HG03457 (cell line): ENCODE data around the gene KCNK16.

Experiments
- ATAC-seq: cut with Tn5 transposase; IDR thresholded peaks from one replicate; pipeline ENCODE4 v1.9.1; 2021; ENCODE audit warnings: moderate number of reproducible peaks; ENCODE audit not compliant: unreplicated experiment

The KCNK16 gene

GRCh38 chr6:39322306-39322850 lies at the start of gene KCNK16:
Gene KCNK16 (minus strand): TSS chr6:39322702. CDS start chr6:39322540, 162 bp downstream.
- no peak for ATAC-seq

- ATAC-seq, result no peak
Observed at GRCh38 chr6:39370390-39370789, 47.9 kb upstream of the KCNK16 start.

GRCh38 chr6:39369987-39370386 lies 47.5 kb upstream of the KCNK16 start:
- no peak for ATAC-seq

- ATAC-seq, result no peak
Observed at GRCh38 chr6:39367700-39368099, 45.2 kb upstream of the KCNK16 start.

- no peak for ATAC-seq
Observed at GRCh38 chr6:39366931-39367618, 44.6 kb upstream of the KCNK16 start.

GRCh38 chr6:39365281-39366074 lies 43.0 kb upstream of the KCNK16 start:
- ATAC-seq, result no peak

- no peak for ATAC-seq
Observed at GRCh38 chr6:39363280-39363679, 40.8 kb upstream of the KCNK16 start.

GRCh38 chr6:39362487-39362865 lies 40.0 kb upstream of the KCNK16 start:
- ATAC-seq, result no peak

GRCh38 chr6:39361657-39362486 lies 39.4 kb upstream of the KCNK16 start:
- no peak for ATAC-seq

- no peak for ATAC-seq
Observed at GRCh38 chr6:39360378-39360777, 37.9 kb upstream of the KCNK16 start.

- ATAC-seq, result no peak
Observed at GRCh38 chr6:39357998-39358686, 35.6 kb upstream of the KCNK16 start.

GRCh38 chr6:39353698-39354315 lies 31.3 kb upstream of the KCNK16 start:
- no peak for ATAC-seq

- no peak for ATAC-seq
Observed at GRCh38 chr6:39350723-39351505, 28.4 kb upstream of the KCNK16 start.

- no peak for ATAC-seq
Observed at GRCh38 chr6:39348740-39349139, 26.2 kb upstream of the KCNK16 start.

- ATAC-seq, result no peak
Observed at GRCh38 chr6:39347906-39348585, 25.5 kb upstream of the KCNK16 start.

GRCh38 chr6:39347206-39347605 lies 24.7 kb upstream of the KCNK16 start:
- ATAC-seq, result no peak

GRCh38 chr6:39344821-39345280 lies 22.3 kb upstream of the KCNK16 start:
- no peak for ATAC-seq

- ATAC-seq, result no peak
Observed at GRCh38 chr6:39343396-39343870, 20.9 kb upstream of the KCNK16 start.
